ENCODE data around the gene HDAC9. TPM values are rescaled to one million over a fixed set of nuclear protein-coding genes. Genes with fewer than 3 reads are reported as not detected.
"Not testable (repeated sequence)": the region's sequence is repeated elsewhere in the genome, so short reads cannot be mapped to it uniquely, and the experiment has no call there.

HDAC9 gene
- total RNA-seq, 1 experiment from 2014 or later, result 7.7 TPM

GRCh38 chr7:18978108-18978495 is 482.6 kb downstream of the HDAC9 start:
- no peak overlapping the region for H2BK20ac ChIP-seq (ENCODE audit: low read depth, low read length, poor library complexity, severe bottlenecking)
- no peak overlapping the region for H4K8ac ChIP-seq (replicated peaks; ENCODE audit: insufficient read length, low read depth, low read length)
- TF ChIP-seq CTCF (conservative IDR thresholded peaks at IDR 0.05), result no peak
- no peak overlapping the region for H2AK5ac ChIP-seq (ENCODE audit: insufficient read length, low read length)
- H3K27ac ChIP-seq (ENCODE audit: insufficient read length, low read depth, low read length), result no peak overlapping the region
- H2AFZ ChIP-seq (ENCODE audit: low read length), result no peak overlapping the region
- no peak overlapping the region for H4K91ac ChIP-seq (ENCODE audit: insufficient read length, low read depth, low read length)
- H3K9me3 Mint-ChIP-seq, result peaks cover 0 to 2% of the 10 kb centered on the region in 2 experiments; a peak in 2 of 5 replicates
- no CpG with 5 or more reads among the region's 2 CpGs for whole genome bisulfite sequencing (ENCODE audit: extremely low coverage, insufficient read length, low lambda C conversion rate)
- H3T11ph ChIP-seq (ENCODE audit: low read length), result no peak overlapping the region
- no peak overlapping the region for H3K4me2 ChIP-seq (ENCODE audit: insufficient read depth, insufficient read length, low read length)
- no peak overlapping the region for H3K27ac Mint-ChIP-seq
- no peak overlapping the region for H2BK5ac ChIP-seq (ENCODE audit: insufficient read length, low read length)
- no peak overlapping the region for H3K9ac ChIP-seq (ENCODE audit: extremely low read depth, insufficient read length, low read length)
- H4K20me1 ChIP-seq (ENCODE audit: control insufficient read depth, insufficient read depth, insufficient read length), result no peaks in the 10 kb centered on the region
- H3K27me3 ChIP-seq (ENCODE audit: insufficient read depth, low read length), result no peaks in the 10 kb centered on the region
- DNase-seq, result no peak
- no peak overlapping the region for H3K18ac ChIP-seq (ENCODE audit: insufficient read length, low read depth, low read length)
- no peaks in the 10 kb centered on the region for H3K4me1 Mint-ChIP-seq
- no peaks in the 10 kb centered on the region for H3K4me1 ChIP-seq (ENCODE audit: insufficient read depth, low read length)
- no peak overlapping the region for H3K4ac ChIP-seq (ENCODE audit: low read depth, low read length)
- H3K27me3 Mint-ChIP-seq (ENCODE audit: low read depth), result no peaks in the 10 kb centered on the region
- no peak overlapping the region for H3K4me3 Mint-ChIP-seq
- no peak overlapping the region for H2BK15ac ChIP-seq (ENCODE audit: low read depth, low read length)
- no peak overlapping the region for H3K23ac ChIP-seq (ENCODE audit: insufficient read length, low read depth, low read length)
- H3K14ac ChIP-seq (ENCODE audit: insufficient read depth, low read length), result no peak overlapping the region
- H3K23me2 ChIP-seq (ENCODE audit: insufficient read length, low read depth, low read length, poor library complexity, severe bottlenecking), result no peaks in the 10 kb centered on the region
- no peaks in the 10 kb centered on the region for H3K9me3 ChIP-seq (ENCODE audit: control insufficient read depth, low read depth, low read length)
- no peak overlapping the region for H2BK120ac ChIP-seq (ENCODE audit: low read depth, low read length, poor library complexity, severe bottlenecking)
- H3K79me1 ChIP-seq (ENCODE audit: insufficient read depth, low read depth, low read length, poor library complexity, severe bottlenecking), result no peaks in the 10 kb centered on the region
- H2BK12ac ChIP-seq (ENCODE audit: insufficient read length, low read depth, low read length), result no peak overlapping the region
- H3K56ac ChIP-seq (ENCODE audit: insufficient read length, low read depth, low read length), result no peak overlapping the region
- H3K79me2 ChIP-seq (ENCODE audit: insufficient read depth, low read length), result no peaks in the 10 kb centered on the region
- H3K36me3 Mint-ChIP-seq (ENCODE audit: insufficient read depth in 1 of 3, low read depth in 3 of 3), result no peaks in the 10 kb centered on the region; a peak in 1 of 7 replicates
- H4K5ac ChIP-seq (ENCODE audit: insufficient read length, low read depth, low read length), result no peak overlapping the region

GRCh38 chr7:18990700-18991099 is 495.2 kb downstream of the HDAC9 start:
- H2BK15ac ChIP-seq (ENCODE audit: low read depth, low read length); H3K14ac ChIP-seq (ENCODE audit: insufficient read depth, low read length); H3K4me3 Mint-ChIP-seq; H2BK20ac ChIP-seq (ENCODE audit: low read depth, low read length, poor library complexity, severe bottlenecking); H3K23me2 ChIP-seq (ENCODE audit: insufficient read length, low read depth, low read length, poor library complexity, severe bottlenecking); H2BK120ac ChIP-seq (ENCODE audit: low read depth, low read length, poor library complexity, severe bottlenecking); H3T11ph ChIP-seq (ENCODE audit: low read length); H3K27me3 ChIP-seq (ENCODE audit: insufficient read depth, low read length); H4K8ac ChIP-seq (replicated peaks; ENCODE audit: insufficient read length, low read depth, low read length); H3K56ac ChIP-seq (ENCODE audit: insufficient read length, low read depth, low read length); H3K27me3 Mint-ChIP-seq (ENCODE audit: low read depth); H3K4me1 ChIP-seq (ENCODE audit: insufficient read depth, low read length); H3K9ac ChIP-seq (ENCODE audit: extremely low read depth, insufficient read length, low read length); H2AK5ac ChIP-seq (ENCODE audit: insufficient read length, low read length); H2BK12ac ChIP-seq (ENCODE audit: insufficient read length, low read depth, low read length); H3K23ac ChIP-seq (ENCODE audit: insufficient read length, low read depth, low read length); H3K4me1 Mint-ChIP-seq; H2AFZ ChIP-seq (ENCODE audit: low read length); H3K27ac Mint-ChIP-seq; H4K91ac ChIP-seq (ENCODE audit: insufficient read length, low read depth, low read length); H3K18ac ChIP-seq (ENCODE audit: insufficient read length, low read depth, low read length); H3K36me3 Mint-ChIP-seq (ENCODE audit: insufficient read depth in 1 of 3, low read depth in 3 of 3); H2BK5ac ChIP-seq (ENCODE audit: insufficient read length, low read length); H3K4ac ChIP-seq (ENCODE audit: low read depth, low read length); H3K79me2 ChIP-seq (ENCODE audit: insufficient read depth, low read length); H4K20me1 ChIP-seq (ENCODE audit: control insufficient read depth, insufficient read depth, insufficient read length); DNase-seq; H3K9me3 Mint-ChIP-seq; H3K79me1 ChIP-seq (ENCODE audit: insufficient read depth, low read depth, low read length, poor library complexity, severe bottlenecking); H4K5ac ChIP-seq (ENCODE audit: insufficient read length, low read depth, low read length); H3K9me3 ChIP-seq (ENCODE audit: control insufficient read depth, low read depth, low read length); H3K4me2 ChIP-seq (ENCODE audit: insufficient read depth, insufficient read length, low read length); H3K27ac ChIP-seq (ENCODE audit: insufficient read length, low read depth, low read length): not testable (repeated sequence)
- WGBS (ENCODE audit: extremely low coverage, insufficient read length, low lambda C conversion rate), result no CpG with 5 or more reads among the region's 20 CpGs

All from H9 (cell line).